ENCODE results near the gene ITIH5.
"Not testable (repeated sequence)": the region's sequence is repeated elsewhere in the genome, so short reads cannot be mapped to it uniquely, and the experiment has no call there.

ITIH5 gene

DNA sequence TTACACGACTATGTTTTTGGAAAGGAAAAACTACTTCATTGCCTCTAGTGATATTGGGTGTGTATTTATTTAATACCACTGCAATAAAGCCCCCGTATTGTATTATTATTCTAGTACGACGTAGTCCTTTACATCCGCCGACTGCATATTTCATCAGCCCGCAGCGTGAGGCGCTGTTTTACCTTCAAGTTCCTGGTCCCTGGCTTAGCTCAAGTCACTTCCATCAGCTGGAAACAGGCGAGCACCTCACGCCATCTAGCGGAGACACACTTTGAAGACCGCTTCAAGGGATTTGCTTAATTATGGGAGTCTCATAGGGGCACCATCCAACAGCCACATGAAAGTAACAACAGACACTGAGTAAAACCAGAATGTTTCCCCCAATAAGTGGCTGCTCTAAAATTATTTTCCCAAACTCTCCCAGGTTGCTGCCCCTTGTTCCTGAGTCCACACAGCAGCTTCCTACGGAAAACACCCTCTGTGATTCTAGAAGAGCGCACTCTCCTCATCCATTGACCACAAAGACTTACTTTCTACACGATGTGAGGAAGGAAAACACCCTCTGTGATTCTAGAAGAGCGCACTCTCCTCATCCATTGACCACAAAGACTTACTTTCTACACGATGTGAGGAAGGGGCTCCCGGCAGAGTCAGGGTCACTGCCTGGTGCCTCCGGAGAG, 20.6 kb upstream of the ITIH5 start:
- peak; percentile 28 for DNase-seq

DNA sequence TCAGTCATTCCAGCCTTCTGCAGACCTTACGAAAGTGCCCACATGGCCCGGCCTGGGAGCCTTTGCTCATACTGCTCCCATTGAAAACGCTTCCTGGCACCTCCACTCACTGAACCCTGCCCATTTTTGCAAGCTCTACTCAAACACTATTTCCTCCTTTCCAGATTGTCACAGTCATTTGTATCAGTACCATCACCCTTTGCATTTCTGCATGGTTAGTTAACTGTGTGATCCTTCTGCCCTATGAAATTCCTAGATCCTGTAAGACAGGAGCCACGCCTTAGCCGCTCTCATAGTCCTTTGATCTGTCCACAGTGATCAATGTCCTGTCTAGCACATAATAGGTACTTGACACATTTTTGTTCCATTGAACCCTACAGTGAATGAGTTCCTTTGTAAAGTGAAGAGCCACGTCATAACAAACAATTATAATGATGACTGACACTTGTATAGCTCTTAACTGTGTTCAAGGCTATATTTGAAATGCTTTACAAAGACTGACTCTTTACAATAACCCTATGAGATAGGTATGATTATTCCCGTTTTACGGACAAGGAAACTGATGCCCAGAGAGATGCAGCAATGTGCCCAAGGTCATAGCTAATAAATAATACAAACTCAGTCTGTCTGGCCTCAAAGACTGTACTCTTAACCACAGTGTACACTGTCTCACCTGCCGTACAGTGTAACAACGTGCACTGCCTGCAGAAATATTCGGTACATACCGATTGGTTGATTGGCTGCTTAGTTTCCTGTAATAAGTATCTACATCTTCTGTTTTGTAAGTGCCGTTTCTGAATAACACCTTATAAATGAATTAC, 19.8 kb upstream of the ITIH5 start:
- DNase-seq: no peak

DNA sequence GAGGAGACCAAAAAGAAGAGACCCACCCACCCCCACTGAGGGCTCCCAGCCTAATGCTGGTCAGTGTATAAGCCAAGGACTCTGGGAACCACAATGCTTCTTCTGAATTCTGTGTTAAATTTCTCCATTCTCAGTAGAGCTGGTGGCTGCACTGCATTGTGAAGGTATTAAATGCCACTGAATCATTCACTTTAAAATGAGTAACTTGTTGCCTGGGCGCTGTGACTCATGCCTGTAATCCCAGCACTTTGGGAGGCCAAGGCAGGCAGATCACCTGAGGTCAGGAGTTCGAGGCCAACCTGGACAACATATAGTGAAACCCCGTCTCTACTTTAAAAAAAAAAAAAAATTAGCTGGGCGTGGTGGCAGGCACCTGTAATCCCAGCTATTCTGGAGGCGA, 13.3 kb upstream of the ITIH5 start:
- DNase-seq: not testable (repeated sequence)

DNA sequence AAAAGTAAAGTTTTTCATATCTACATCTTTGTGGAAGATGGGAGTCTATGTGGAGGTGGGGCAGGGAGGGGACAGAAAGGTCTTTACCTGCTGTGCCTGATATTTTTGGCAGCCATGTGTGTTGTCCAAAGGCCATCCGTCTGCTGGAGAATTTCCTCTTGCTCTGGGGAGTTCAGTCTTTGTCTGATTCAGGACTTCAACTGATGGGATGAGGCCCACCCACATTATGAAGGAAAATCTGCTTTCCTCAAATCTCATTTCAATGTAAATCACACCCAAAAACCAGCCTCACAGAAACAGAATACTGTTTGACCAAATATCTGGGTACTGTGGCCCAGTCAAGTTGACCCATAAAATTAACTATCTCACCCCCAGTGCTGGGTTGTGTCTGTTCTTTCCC, 12.5 kb upstream of the ITIH5 start:
- DNase-seq: no peak

DNA sequence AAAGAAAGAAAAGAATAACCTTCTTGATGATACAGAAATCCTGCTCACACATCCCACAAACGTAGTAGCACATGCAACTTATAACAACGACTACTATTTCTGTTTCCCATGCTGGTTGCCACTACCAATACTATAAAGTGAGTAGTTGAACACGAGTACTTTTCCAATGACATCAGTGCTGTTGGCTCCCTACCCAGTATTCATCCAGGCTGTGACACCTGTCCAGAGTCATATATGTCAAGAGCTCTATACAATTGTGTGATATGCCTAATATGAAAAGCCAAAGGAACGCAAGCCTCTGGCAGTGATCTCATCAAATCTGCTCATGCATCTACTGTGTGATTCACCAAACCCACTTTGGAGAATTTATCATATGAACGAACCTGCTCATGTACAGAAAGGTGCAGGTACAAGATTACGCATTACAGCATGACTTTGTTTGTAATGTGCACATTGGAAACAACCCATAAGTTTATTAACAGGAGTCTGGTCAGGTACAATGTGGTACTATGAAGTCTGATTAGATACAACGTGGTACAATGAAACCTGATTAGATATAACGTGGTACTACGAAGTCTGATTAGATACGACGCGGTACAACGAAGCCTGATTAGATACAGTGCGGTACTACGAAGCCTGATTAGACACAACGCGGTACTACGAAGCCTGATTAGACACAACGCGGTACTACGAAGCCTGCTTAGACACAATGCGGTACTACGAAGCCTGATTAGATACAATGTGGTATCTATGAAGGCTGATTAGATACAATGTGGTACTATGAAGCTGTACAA, 5.8 kb upstream of the ITIH5 start:
- no peak for DNase-seq

DNA sequence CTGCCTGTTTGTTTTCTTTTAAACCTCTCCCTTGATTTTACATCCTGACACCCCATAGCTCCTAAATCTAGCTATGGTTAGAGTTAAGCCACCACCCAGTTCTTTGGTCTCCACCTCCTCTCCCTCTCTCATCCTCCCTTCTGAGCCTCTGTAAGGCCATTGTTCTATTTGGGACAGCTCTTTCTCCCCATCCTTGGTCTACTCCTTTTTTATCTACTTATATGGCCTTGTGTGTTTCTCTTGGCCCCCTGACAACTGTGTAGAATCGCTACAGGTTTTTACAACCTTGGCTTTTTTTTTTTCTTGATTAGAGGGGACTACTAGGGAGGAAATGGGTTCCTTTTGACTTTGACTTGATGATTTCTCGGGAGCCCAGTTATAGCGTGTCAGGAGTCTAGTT, 3.4 kb upstream of the ITIH5 start:
- no peak for DNase-seq

DNA sequence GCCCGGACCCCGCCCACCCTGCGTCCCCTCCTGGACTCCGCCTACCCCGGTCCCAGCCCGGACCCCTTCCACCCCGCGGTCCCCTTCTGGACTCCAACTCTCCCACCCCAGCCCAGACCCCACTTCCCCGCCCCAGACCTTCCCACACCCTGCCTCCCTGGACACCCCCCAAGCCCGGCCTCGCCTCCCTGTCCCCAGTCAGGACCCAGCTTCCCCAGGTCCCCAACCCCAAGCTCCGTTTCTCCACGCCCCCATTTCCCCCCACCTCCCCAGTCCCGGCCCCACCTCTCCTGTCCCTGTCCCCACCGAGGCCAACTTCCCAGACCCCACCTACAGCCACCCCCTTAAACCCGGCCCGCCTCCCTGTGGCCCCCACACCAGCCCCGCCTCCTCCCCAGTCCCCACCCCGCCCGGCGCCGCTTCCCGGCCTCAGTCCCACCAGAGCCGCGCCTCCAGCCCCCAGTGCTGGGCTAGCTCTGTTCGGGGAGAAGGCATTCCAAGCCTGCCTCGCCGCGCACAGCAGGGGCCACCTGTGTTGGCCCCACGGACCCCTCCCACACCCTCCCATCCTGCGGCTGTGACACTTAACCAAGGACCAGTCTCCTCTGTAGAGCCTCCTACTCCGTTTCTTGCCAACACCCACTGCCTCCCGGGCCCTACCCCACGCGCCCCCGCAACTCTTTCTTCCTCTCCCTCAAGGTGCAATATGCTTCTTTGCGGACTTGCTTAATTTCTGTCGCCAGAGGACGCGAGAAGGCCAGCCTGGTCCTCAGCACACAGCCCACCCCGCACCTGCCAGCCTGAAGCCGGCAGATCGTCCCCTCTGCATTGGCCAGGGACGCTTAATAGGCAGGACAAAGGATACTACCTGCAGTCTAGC, 736 bp upstream of the ITIH5 start:
- no peak for DNase-seq

DNA sequence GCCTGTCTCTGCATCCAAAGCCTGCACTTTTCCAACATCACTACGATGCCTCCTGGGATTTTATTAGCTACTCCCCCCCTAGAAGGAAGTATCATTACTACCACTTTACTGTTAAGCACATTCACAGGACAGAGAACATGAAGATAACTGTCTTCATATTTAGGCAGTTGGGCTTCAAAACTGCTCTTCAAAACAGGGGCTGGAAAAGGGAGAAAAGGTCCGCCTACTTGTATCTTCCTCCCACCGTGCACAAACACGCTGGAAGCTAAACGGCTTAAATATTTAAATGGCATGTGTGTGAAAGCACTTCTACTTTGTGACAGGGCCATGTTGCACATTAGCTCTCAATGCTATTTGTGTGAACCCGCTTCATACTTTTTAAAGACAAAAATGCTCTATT, 999 bp downstream of the ITIH5 start:
- no peak for DNase-seq

DNA sequence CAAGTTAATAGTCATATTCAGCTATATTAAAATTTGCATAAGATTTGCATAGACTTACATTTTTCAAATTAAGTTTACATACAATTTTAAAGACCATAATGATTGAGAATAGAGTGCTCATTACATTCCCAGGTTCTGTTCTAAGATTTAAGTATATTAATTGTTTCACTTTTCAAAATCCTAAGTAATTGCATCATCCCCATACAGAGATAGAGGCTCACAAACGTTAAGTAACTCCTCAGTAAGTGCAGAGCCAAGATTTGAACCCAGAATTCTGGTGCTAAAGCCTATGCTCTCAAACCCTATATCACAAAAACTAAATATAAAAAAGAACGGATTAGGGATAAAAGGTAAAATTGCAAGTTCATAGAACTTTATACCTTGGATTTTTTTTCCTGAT, 2.1 kb downstream of the ITIH5 start:
- DNase-seq: no peak

DNA sequence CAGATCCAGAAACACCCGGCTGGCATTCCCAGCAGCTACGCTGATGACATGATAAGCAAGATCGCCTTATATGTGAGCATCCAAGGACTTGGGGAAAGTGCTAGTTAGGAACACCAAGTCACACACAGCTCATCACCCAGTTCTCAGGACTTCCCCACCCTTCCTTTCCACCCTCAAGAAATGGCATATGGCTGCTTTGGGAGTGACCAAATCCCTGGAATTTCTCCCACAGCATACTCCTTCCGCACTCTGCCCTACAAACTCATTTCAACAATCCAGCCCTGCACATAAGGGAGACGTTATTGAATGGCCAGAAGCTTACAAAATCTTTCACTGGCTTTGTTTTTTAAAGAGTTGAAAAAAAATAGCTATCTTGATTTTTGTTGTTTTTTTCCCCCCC, 4.2 kb downstream of the ITIH5 start:
- no peak for DNase-seq

DNA sequence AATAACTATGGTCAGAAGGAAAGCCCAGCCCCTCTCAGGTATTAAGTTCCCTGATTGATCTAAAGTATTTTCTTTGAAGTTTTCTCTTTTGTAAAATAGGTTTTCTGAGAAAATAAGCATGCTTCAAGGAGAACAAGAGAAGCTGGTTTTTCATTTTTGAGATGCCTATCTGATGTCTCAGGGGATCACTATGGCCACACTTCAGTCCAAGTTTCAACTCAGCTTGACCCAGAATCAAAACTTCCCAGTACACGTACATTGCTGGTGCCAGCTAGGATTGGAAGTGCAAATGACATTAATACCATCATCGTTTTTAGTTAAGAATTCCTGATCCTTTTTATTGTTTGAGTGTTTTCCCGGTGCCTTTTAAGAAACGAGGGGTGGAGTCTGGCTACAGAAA, 7.2 kb downstream of the ITIH5 start:
- no peak for DNase-seq

DNA sequence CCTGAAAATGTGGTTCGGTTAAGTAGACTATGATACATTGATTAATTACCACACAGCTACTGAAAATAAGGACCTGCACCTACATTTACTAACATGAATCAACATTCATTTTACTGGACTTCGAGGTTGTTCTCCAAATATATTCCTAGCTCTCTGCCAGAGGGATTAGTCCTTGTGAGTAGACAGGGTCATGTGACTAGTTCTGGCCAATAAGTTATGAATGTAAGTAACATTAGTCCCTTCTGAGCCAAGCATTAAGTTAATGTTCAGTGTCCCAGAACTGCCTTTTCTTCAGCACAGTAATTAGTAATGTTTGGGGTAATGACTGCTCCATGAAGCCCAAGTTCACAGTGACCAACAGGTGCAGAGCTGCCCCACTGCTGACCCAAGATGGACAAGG, 9.2 kb downstream of the ITIH5 start:
- DNase-seq: no peak

DNA sequence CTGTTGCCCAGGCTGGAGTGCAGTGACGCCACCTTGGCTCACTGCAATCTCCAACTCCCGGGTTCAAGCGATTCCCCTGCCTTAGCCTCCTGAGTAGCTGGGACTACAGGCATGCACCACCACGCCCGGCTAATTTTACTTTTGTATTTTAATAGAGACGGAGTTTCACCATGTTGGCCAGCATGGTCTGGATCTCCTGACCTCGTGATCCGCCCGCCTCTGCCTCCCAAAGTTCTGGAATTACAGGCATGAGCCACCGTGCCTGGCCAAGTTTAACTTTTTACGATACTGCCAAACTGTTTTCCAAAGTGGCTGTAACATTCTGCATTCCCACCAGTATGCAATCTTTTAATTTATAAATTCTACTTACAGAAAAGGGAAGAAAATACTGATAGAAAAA, 9.7 kb downstream of the ITIH5 start:
- not testable (repeated sequence) for DNase-seq

DNA sequence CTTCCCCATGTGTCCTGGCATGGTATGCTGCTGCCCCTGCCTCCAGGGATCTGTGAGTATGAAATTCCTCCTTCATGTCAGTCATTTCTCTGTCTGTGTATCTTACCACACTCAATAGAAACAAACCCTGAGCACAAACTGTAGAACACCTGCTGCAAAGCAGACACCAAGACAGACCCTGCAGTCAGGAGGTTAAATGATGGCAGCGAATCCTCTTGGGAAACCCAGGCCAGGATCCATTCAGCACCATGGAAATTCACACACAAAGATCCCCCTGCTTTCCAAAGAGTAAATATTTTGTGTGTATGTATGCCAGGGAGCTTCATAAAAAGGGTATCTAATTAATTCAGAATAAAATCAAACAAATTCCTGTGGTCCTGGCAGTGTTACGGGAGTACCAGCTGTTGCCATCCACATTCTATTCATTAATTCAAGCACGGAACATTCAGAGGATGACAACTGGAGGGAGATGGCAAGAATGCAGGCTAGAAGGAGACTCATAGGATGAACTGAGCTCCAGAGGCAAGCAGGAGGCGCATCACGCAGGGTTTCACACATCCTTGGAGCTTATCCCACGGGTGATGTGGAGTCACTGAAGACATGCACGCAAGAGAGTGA, 14.8 kb downstream of the ITIH5 start:
- DNase-seq: no peak

DNA sequence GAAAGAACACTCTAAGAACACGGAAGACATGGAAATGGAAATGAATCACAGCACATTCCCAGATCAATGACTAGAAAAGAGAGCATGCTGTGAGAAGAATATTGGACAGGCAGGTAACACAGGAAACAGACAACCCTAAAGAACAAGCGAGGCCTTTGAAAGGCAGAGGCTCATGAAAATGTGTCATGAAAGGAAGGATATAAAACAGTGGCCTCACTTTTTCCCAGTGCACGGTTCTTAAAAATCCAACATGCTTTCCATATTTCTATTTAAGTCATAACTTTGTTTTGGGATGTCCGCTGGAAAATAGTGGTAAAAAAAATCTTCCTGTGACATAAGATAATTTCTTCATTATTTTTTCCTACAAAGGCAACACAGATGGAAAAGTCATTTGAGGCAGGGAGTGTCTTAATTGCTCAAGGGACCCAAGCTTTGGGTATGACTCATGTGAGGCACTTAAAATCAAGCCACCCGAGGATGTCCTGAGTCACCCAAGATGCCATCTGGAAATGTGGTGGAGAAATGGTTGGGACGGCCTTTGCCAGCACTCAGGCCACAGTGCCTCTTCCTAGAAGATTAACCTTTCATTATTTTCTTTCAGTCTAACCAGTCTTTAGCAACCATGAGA, 17.0 kb downstream of the ITIH5 start:
- DNase-seq: no peak

DNA sequence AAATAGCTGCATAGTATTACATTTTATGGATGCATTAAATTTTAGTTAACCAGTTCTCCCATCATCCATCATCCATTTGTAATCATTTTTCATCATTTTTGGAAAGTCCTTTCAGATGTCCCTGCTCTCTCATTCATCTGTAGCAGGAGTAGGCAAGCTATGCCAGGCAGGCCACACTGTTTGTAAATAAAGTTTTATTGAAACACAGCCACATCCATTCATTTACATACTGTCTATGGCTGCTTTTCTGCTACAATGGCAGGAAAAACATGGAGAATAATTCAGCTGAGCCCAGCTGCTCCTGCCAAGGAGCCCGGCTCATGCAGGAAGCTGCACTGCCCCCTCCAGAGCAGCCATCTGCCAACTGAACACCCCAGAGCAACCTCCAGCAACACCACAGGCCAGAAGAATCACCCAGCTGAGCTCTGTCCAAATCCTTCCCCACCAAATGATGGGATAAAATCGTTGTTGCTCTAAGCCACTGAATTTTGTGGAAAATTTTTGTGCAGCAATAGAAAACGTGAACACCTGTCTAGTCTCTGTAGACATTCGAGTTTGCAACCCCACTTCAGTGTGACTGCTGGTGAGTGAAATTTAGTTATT, 19.6 kb downstream of the ITIH5 start:
- no peak for DNase-seq

DNA sequence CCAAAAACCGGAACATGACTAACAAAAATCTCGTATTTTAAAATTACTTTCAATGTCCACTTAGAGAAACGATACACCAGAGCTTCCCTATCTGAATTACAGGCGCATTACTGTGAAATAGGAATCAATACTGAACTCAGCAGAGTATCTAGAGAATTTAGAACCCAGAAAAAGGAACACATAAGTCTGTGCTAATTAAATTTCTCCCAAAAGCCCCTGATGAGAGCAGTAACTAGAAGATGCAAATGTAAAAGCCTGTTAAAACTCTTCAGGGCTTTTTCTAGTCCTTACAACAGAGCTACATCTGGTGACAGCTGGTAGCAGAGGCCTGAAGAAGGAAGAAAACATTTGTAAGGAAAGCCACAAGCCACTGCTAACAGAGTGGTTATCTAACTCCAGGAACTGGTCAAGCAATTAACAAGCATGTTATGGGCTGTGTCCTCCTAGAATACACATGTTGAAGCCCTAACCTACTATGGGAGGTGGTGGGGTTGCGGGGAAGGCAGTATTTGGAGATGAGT, 24.2 kb downstream of the ITIH5 start:
- DNase-seq: no peak

DNA sequence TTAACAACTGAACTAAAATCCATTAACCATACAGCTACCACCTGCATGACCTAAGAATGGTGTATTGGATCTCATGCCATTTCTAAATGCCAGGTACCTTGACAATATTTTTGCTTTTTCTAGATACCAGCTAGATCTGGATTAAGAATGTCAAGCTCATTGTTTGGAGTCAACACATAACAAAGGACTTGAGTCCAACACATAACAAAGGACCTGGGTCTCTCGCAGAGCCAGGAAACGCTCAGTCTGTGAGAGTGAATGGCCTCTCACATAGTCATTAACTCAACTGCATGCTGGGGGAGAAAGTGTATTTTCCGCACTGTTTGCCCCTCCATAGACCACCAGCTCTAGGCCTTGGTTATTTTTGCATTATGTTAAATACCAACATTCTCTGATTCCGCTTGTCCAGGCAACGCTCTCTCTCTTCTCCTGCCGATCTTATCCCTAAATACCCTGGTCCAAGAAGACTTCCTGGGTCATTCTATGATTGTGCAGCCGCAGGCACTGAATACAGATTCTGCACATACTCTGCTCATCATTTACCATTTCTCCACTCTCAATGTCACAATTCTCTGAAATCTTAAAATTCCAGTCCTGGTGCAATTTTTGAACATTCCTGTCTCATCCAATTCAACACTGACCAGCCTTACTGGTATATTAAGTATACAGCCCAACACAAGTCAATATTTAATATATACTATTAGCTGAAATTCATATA, 31.2 kb downstream of the ITIH5 start:
- DNase-seq: no peak

DNA sequence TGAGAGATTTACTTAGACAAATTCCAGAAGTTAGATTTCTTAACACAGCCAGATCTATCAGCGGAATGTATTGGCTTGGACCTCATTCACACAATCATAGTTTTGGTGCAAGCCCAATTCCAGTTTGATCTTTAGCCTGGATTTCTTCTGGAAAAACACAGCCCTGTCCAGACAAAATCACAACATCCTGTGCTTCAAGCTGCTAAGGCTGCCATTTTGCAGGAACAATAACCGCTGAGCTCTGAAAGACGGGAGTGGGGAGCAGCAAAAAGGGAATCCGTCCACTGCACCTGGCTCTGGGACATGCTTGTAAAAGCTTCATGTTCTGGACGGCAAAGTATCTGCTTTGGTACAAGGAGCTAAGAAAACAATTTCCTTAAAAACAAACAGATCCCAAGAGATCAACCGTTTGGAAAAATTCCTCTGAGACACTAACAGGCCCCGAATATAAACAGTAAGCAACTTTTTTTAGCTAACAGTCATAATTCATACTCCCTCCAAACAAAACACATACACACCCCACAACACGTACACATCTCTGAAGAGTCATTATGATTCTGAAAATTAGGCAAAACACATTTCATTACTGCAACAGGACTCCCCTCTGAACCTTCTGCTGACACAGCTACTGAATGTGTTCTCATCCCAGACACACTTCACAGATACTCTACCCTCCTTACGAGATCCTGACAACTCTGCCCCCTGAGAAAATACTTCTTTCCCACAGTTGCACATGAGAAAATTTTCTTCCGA, 32.4 kb downstream of the ITIH5 start:
- DNase-seq: no peak

DNA sequence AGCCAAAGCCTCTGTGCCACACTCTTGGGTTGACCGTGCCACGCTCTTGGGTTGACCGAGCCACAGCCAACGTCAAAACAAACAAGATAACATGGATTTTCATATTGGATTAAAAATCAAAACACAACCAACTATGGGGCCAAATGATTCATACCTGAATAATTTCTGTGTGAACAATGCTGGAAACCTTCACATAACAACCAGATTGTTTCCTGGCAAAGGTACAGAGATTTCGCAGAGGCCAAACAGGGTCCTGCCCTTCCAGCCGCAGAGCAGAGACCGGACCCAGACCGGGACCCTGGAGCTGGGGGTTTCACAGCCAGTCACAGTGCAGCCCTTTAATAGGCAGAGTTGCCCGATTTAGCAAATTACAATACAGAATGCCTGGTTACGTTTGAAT, 40.5 kb downstream of the ITIH5 start:
- DNase-seq: no peak
